Stimulated activated CD8-positive, alpha-beta memory T cell treated with anti-CD3 and anti-CD28 coated beads, Interleukin-4, amount 100 ng/mL, for 4 hours (primary cell): ENCODE measurements around the gene CYP1A1.

Source experiments
- DNase-seq, 2 donors: peaks; one replicate each; pipeline ENCODE4 v3.0.0-alpha.2; 2020; ENCODE audit warnings: low read depth in 2 of 2, low spot score in 1 of 2

The CYP1A1 gene, protein sequence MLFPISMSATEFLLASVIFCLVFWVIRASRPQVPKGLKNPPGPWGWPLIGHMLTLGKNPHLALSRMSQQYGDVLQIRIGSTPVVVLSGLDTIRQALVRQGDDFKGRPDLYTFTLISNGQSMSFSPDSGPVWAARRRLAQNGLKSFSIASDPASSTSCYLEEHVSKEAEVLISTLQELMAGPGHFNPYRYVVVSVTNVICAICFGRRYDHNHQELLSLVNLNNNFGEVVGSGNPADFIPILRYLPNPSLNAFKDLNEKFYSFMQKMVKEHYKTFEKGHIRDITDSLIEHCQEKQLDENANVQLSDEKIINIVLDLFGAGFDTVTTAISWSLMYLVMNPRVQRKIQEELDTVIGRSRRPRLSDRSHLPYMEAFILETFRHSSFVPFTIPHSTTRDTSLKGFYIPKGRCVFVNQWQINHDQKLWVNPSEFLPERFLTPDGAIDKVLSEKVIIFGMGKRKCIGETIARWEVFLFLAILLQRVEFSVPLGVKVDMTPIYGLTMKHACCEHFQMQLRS

DNA sequence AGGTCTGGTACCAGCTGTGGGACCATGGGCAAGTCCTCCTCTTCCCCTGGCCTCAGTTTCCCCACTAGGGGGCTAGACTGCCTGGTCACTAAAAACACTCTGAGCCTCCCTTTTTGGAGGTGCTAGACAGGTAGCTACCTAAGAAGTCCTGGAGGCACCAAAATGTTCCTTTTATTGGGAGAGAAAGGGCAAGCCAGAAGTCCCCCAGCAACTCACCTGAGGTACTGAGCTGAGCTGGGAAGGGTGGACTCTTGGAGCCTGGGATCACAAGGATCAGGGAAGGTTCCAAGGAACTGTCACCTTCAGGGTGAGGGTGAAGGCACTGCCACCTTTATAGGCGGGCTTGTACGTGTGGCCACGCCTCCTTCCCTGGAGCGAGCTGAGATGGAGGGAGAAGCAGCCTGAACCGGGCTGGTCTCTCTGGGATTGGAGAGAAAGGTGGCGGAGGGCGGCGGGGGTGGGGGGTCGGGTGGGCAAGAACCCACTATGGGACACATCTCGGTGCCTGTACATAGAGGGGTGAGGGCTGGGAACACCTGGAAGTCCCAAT lies at the start of gene CYP1A1:
TSS of gene CYP1A1 (minus strand) at position 304 of the 550 bp plus-strand sequence. CDS start 2,431 bp downstream, outside the sequence.
- DNase-seq: no peak

DNA sequence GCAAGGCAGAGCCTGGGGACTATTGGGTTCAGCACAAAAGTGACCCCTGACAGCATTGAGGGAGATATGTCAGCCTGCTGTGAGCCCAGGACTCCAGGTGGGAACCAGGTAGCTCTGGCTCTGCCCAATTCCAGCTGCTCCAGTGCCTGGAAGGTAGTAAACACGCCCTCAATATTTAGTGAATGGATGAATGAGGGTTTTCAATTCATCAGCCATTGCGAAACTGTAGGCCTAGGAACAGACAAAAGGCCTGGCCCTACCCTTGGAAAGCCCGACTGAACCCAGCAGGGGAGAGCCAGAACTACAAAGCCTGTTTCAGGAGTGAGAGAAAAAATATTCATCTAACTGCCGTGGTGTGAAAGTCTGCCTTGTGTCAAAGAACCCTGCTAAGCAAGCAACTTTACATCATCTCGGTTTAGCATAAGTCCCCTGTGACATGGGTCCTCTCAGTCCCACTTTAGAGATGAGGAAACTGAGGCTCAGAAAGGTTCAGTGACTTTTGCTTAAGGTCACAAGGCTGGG lies 48.5 kb upstream of the CYP1A1 start:
- DNase-seq: no peak

DNA sequence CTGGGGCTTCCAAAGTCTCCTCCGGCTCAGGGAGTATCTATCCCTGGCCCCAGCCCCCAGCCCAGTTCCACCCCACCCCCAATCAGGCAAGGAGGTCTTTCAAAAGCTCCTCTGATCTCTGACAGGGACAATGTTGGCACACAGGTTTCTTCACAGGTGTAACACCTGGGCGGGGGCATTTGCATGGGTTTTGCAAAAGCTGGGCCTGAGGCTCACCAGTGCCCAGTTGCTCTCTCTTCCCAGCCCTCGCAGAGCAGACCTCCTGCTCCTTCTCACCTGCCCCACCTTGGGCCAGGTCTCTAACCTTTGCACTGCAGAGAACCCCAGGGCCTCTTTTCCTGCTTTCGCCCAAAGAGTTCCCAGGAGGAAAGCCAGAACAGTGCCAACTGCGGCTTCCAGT lies 48.0 kb upstream of the CYP1A1 start:
- no peak for DNase-seq

DNA sequence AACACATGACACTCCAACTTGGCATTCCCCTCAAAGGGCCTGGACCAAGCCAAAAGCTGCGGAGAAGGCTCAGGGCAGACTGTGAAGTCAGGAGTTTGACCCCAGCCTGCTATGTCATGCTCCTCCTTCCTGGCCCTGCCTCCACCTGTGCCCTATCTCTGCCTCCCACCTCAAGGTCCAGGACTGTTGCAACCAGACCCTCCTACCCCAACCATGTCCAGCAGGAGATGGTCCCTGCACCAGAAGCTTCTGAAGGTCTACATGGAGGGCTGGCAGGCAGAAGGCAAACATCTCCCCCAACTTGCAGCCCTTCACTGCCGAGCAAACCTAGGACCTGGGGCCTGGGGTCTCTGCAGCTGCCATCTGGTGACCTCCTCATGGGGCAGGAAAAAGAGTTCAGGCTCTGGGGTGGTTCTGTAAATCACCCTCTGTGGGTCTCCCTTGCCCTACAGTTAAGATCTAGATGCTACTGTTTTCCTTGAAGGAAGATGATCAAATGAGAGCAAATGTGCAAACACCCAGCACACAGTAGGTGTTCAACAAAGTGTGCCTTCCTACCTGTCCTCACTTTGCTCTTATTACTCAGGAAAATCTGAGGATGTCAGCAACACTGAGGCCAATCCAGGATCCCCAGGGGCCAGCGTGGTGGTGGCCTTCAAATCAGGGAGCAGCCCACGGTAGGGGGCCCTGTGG lies 45.0 kb upstream of the CYP1A1 start:
- DNase-seq: no peak

DNA sequence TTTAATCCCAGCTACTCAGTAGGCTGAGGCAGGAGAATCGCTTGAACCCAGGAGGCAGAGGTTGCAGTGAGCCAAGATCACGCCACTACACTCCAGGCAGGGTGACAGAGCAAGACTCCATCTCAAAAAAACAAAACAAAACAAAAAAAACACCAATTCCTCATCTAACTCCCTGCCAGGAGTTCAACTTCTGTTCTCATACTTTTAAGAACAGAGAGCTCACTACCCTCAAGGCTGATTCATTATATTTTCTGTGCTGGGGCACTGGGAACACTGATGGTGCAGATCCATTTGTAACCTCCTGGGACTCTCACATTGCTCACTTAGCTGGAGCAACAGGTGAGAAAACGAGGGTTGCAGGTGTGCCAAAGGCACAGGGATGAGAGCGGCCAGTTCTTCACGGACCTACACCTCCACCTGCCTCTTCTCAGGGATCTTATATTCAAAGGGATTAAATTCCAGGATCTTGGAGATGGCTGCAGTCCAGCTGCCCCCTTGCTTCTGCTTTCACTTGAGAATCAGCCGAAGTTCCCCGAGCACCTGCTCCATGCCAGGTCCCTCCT lies 44.2 kb upstream of the CYP1A1 start:
- no peak for DNase-seq

DNA sequence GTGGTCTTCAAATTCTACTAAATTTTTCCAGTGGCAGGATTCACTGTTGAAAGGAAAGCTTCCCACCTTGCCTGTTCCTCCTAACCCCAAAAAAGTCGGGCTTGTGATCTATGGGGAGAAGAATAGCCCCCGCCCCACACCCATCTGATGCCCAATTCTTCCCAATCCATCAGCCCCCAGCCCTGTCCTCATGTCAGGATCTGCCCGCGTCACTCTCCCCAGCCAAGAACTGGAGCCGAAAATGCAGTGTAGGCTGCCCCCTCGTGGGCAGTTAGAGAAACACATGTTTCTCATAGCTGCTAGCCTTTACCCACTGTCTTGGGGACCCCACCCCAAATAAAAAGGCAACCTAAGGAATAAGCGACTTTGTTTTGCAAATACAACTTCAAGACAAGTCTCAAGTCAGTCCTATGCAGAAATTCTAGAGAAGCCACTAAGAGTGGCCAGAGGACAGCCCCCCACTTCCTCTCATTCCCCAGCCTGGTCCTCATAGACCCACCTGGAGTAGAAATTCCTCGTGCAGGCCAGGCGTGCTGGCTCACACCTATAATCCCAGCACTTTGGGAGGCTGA lies 43.5 kb upstream of the CYP1A1 start:
- DNase-seq: no peak

DNA sequence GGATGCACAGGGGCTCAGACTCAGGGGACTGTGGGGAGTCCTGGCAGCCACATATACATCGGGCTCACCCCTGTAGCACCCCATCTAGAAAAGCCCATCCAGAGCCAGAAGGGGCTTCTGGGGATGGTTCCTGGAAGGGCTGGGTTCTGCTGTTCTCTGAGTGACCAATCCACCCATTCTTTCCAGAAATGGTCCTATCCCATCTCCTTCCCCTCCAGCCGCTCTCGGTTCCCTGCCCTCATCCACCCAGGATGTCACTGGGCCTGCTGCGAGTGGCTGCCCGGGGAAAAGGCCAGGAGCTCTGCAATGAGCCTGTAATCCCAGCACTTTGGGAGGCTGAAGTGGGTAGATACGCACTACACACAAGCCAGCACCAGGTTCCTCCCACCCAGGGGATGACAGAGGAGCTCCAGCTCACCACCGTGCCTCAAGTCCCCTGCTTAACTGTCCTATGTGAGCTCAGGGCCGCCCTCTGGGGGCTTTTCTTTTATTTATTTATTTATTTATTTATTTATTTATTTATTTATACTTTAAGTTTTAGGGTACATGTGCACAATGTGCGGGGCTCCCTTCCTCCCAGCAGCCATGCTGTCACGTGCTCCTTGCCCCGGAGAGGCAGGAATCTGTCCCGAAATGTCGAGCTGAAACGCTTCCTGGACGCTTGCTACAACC lies 42.9 kb upstream of the CYP1A1 start:
- DNase-seq: no peak

DNA sequence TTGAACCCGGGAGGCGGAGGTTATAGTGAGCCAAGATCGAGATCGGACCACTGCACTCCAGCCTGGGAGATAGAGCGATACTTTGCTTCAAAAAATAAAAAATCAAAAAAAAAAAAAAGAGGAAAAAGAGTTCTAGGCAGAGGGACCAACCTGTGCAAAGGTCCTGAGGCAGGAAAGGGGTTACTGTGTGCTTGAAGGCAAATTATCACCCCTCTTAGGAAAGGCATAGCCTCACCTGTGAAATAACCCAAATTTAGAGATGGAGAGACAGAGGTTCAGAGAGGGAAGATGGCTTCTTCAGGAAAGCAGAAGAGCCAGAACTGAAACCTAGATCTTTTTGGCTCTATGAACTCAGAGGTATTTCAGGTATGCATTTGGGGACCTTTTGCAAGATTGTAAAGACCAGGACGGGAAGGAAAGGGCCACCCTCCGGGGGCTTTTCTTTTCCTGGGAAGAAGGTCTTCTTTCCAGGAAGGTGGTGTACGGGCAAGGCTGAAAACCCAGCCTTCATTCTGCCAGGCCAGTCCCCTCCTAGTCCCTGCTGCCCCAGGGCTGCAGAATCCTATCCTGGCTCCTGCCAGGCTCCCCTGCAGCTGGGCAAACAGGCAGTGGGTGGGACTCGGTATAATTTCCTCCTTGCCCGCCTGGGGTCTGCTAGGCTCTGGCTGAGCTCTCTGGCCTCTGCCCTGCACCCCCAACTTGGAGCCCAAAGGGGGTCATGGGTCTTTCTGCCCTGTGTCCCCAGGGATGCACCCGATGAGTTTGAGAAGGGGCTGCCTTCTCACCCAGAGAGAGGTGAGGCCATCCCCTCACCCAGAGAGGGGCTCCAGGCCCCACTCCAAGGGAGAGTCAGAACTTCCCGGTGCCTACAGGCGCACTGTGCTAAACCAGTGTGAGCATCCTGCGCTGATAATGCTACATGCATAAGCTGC lies 42.1 kb upstream of the CYP1A1 start:
- DNase-seq: no peak

DNA sequence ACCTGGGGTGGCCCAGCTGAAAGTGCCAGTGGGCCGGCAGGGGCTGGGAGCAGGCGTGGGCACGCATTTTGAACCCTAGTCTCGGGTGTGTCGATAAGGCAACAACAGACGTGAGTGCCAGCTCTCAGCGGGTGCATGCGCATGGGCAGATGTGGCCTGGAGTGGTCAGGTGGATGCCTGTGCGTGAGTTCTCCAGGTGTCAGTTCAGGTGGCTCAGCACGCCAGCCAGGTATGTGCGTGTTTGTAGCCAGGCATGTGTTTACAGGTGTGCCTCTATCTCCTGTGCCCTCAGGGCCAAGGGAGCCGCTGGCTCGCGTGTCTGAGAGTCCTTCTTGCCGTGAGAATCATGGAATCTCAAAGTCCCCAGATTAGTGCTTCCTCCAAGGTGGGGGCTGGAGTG lies 38.1 kb upstream of the CYP1A1 start:
- DNase-seq: no peak

DNA sequence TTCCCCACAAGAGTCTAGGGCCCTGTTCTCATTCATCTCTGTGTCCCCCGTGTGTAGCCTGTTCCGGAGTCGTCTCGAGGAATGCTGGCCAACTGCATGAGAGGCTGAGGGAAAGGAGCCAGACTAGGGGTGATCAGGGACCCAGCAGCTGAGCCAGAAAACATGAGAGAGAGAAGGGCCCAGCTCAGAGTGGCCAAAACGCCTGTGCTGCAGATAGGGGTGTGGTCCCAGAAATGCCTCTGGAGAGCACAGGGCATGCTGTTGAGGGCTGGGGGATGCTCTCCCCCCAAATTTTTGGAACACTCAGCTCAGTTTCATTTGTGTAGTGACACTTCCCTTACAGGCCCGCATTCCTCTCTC lies 37.4 kb upstream of the CYP1A1 start:
- DNase-seq: no peak

DNA sequence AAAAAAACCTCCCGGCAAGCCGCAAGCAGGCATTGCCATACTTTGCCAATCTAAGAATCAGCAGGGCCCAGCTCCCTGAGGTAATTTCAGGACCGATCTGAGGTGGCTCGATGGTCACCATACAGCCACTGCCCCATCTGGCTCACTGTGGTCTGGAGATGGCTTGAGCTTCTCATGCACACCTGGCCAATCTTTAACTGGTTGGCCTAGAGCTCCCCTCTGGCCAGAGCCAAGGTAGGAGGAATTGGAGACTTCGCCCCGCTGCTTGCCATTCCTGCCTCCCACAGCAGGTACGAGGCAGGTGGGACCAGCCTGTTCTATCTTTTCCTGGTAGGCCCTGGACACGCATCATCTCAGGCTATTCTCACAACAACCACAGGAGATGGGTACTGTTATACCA lies 33.4 kb upstream of the CYP1A1 start:
- no peak for DNase-seq

DNA sequence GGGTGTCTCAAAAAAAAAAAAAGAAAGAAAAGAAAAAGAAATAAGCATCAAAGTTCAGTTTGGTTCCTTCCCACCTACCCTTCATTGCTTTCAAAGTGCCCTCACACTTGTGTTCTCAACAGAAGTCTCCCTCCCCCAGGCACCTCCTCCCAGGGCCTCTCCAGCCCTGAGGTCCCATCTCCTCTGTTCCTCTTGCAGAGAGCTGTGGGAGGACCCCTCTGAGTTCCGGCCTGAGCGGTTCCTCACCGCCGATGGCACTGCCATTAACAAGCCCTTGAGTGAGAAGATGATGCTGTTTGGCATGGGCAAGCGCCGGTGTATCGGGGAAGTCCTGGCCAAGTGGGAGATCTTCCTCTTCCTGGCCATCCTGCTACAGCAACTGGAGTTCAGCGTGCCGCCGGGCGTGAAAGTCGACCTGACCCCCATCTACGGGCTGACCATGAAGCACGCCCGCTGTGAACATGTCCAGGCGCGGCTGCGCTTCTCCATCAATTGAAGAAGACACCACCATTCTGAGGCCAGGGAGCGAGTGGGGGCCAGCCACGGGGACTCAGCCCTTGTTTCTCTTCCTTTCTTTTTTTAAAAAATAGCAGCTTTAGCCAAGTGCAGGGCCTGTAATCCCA lies 29.4 kb upstream of the CYP1A1 start:
- DNase-seq: no peak

DNA sequence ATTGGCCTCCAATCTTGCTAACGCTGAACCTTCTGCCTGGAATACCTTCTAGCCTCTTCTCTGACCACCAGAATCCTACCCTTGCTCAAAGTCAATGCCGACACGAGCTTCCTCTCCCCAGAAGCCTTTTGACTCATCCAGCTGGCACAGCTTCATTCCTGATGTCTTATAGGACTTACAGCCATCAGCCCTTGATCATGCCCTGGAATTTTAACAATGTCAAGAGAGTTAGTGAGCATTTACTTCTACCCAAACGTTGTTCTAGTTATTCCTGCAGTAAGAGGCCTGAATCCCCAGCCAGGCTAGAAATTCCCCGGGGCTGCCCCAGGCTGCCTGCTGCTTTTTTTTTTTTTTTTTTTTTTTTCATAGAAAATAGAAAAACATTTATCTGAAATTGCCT lies 27.2 kb upstream of the CYP1A1 start:
- no peak for DNase-seq

DNA sequence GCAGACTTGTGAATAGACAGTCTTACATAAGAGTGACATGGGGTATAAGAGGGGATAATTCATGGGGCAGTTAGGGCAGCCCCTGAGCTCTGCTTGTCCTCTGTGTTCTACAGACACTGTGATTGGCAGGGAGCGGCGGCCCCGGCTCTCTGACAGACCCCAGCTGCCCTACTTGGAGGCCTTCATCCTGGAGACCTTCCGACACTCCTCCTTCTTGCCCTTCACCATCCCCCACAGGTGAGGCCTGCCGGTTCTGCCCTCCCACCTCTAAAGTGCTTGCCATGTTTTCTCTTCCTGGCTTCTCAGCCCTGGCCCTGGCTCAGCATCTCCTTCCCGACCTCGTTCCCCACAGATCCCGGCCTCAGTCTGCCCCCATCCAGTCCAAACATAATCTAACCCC lies 26.7 kb upstream of the CYP1A1 start:
- no peak for DNase-seq

DNA sequence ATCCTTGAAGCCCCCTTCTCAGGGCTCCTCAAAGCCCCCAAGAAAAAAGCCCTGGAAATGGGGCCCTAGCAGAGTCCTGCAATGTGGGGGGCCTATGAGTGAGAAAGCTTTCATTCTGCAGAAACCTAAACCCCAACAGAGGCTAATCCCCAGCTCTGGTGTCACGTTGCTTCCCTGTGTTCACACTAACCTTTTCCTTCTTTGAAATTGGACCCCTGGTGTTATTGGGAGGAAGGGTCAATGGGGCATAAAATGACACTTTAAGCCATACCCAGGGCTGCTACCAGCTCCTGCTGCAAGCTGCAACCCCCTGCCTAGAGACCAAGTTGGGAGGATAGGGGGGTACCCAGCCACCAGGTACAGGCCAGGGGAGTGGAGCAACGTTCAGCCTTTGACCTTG lies 25.4 kb upstream of the CYP1A1 start:
- no peak for DNase-seq

DNA sequence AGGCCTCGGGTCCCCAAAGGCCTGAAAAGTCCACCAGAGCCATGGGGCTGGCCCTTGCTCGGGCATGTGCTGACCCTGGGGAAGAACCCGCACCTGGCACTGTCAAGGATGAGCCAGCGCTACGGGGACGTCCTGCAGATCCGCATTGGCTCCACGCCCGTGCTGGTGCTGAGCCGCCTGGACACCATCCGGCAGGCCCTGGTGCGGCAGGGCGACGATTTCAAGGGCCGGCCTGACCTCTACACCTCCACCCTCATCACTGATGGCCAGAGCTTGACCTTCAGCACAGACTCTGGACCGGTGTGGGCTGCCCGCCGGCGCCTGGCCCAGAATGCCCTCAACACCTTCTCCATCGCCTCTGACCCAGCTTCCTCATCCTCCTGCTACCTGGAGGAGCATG lies 24.5 kb upstream of the CYP1A1 start:
- DNase-seq: no peak

DNA sequence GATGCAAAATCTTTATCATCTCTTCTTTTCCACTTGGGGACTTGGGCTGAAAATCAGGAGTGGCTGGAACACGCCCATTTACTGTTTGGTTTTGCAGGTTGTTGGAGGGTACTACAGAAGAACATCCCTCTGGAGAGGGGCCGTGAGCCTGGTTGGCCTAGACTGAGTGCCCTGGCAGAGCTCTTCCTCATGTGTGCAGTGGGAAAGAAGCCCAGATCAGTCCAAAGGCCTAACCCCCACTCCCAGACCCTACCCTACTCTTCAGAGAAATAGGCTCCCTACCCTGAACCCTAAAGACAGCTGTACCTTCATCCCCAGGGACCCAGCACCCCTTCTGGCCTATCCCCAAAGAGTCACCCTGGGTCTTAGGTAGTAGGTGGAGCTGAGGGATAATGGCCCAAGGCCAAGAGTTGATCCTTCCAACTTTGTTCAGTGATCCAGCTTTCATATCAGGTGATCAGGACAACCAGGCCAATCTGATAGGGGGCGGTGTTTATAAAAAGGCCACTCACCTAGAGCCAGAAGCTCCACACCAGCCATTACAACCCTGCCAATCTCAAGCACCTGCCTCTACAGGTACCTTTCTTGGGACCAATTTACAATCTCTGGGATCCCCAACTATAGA lies 23.1 kb upstream of the CYP1A1 start, which contains the start of gene CYP1A2:
TSS of gene CYP1A2 (plus strand) at position 524 of the 625 bp plus-strand sequence. CDS start 894 bp downstream, outside the sequence.
- DNase-seq: no peak

DNA sequence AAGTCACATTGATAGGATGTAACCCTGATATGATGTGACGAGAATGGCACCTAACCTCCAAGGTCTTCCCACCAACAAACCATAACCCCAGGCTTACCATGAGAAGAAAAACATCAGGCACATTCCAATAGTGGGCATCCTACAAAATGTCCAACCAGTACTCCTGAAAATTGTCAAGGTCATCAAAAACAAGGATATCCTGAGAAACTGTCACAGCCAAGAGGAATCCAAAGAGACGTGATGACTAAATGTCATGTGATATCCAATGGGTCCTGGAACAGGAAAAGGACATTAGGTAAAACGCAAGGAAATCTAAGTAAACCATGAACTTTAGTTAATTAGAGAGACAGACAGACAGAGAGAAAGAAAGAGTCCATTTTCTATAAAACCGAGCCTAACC lies 21.1 kb upstream of the CYP1A1 start:
- no peak for DNase-seq

DNA sequence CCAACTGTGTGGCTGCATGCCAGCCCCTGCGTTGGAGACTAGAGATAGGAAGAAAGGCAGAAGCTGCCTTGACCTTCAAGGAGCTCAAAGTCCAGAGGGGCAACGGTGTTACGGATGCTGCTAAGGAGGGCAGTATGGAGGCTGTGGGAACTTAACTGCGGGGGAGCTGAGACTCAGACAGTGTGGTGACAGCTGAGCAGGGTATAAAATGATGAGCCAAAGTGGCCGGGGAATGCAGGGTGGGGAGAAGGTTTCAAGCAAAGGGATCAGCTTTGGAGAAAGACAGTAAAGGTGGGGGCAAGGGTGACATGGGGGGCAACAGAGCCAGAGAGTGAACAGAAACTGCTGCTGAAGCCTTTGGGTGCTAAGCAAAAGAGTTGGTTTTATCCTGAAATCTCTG lies 17.1 kb upstream of the CYP1A1 start:
- no peak for DNase-seq
